IPS-15b (cell line): ENCODE results near the gene APOA1.

Experiments
- H3K27me3 ChIP-seq: one replicate; pipeline ENCODE4 v1.6.1; 2013; ENCODE audit warnings: low read length; ENCODE audit not compliant: control insufficient read depth, insufficient read depth
- H3K36me3 ChIP-seq: one replicate; pipeline ENCODE4 v1.6.1; 2013; ENCODE audit warnings: low read length; ENCODE audit not compliant: control insufficient read depth, insufficient read depth
- H3K4me1 ChIP-seq: one replicate; pipeline ENCODE4 v1.6.1; 2013; ENCODE audit warnings: mild to moderate bottlenecking, low read length; ENCODE audit not compliant: control insufficient read depth, insufficient read depth
- H3K4me3 ChIP-seq: one replicate; pipeline ENCODE4 v1.5.1; 2013; ENCODE audit warnings: low read depth, low read length
- H3K9ac ChIP-seq: one replicate; pipeline ENCODE4 v1.6.1; 2013; ENCODE audit warnings: low read depth, mild to moderate bottlenecking, low read length
- H3K9me3 ChIP-seq: one replicate; pipeline ENCODE4 v1.6.1; 2013; ENCODE audit warnings: mild to moderate bottlenecking, low read length; ENCODE audit not compliant: control insufficient read depth, insufficient read depth

The APOA1 gene

DNA sequence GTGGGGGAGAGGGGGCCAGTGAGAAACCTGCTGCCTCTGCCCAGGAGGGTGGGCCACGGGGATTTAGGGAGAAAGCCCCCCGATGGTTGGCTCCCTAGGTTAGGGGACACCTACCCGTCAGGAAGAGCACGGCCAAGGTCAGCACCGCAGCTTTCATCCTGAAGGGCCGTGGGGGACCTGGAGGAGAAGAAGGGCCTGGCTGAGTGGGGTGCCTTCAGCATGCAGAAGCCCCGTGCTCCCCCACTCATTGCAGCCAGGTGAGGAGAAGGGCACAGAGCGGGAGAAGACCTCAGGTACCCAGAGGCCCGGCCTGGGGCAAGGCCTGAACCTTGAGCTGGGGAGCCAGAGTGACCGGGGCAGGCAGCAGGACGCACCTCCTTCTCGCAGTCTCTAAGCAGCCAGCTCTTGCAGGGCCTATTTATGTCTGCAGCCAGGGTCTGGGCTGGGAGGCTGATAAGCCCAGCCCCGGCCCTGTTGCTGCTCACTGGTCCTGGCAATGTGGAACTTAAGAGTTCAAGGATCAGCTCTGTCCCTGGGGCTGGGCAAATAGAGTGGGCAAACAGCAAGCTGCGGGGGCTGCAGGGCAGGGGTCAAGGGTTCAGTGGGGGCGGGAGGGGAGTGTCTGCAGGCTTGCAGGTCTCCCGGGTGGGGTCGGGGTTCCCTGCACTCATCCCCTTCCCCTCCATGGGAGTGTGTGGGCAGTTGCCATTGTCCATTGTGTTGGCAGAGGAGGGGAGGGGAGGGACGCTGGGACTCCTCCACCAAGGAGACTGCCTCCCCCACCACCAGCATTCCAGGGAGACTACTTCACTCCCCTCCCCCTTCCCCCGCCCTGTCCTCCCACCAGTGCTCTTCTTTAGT, at the start of gene APOA1:
APOA1 (minus strand) TSS at position 392 of the 861 bp plus-strand sequence; CDS start at position 157, 235 bp downstream.
- Histone ChIP-seq H3K9ac (no peak within 1 kb of the TSS), H3K27me3 (no peaks in the 10 kb centered on the region), H3K4me3 (no peak within 1 kb of the TSS)

DNA sequence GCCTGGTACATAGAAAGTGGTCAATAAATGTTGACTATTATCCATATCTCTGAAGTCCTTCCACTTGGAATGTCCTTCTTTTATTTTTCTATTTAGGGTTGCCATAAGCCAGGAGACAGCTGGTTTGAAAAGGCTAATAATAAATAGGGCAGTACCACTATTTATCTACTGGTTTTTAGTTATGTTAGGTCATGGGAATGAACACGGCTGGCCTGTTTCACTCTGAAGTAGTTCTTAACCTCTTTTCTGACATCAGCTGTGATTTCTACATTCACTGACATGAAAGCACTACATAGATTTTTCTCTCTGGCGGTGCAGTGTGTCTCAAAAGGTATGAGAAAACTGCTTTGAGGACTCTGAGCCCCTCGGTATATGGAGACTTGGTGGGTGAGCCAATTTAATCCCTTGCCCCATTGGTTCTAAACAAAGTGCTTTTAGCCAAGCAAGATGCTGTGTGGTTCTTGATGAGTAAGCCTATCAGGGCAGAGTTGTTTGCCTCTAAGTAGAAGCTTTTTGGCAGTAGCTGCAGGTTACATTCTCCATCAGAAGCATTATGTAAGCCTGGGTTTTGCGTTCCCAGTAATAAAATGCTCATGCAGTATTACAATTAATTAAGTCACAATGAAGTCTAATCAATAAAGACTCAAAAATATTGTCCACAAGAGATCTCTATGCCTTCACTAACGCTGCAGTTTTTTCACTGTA, 48.7 kb upstream of the APOA1 start:
- Histone ChIP-seq H3K4me3 (no peak overlapping the region), H3K27me3 (no peaks in the 10 kb centered on the region), H3K36me3 (no peaks in the 10 kb centered on the region), H3K4me1 (no peaks in the 10 kb centered on the region), H3K9me3 (no peaks in the 10 kb centered on the region), H3K9ac (no peak overlapping the region)

More for the DNA sequence above, at the start of gene APOA1:
- Histone ChIP-seq H3K4me1 (peaks cover 2% of the 10 kb centered on the region), H3K36me3 (no peaks in the 10 kb centered on the region), H3K9me3 (no peaks in the 10 kb centered on the region)

DNA sequence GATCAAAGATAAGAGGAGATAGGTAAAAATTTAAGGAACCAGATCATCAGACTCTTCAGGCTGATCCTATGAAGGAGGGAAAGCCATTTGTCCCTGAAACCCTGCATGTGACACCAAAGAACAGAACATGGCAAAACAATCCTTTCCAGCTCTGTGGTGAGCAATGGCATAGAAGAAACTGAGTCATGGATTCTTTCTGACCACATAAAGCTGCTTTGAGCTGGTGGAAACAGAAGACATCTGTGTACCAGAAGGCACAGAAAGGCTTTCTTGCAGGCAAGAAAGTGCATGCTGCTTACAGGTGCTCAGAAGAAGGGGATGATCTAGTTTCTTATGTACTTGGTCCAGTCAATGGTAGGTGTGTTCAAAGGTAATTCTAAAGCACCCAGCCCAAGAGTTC, 45.0 kb upstream of the APOA1 start:
- Histone ChIP-seq H3K27me3 (no peaks in the 10 kb centered on the region), H3K4me3 (no peak overlapping the region), H3K4me1 (no peaks in the 10 kb centered on the region), H3K36me3 (no peaks in the 10 kb centered on the region), H3K9ac (no peak overlapping the region), H3K9me3 (no peaks in the 10 kb centered on the region)

DNA sequence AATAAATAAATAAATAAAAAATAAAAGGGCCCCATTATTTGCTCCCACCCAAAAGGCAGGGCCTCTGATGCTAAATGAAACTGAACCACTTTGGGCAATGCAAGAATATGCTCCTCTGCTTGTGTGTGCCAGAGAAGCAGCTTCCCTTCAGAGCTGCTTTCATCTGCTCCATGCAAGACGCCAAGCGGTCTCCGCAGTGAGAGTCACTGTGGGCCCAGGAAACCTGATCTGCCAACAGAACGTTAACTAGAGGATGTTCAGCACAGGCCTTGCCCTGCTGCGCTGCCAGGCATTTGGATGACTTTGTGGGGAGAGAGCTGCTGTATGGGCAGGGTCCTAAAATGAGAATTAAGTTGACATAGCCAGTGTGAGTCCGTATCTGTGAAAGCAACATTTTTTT, 43.7 kb upstream of the APOA1 start:
- Histone ChIP-seq H3K36me3 (no peaks in the 10 kb centered on the region), H3K4me3 (no peak overlapping the region), H3K9me3 (no peaks in the 10 kb centered on the region)

GRCh38 chr11:116879800-116880625, 42.6 kb upstream of the APOA1 start:
- no peaks in the 10 kb centered on the region for H3K27me3 ChIP-seq
- peaks cover 4% of the 10 kb centered on the region for H3K36me3 ChIP-seq
- H3K9ac ChIP-seq = no peak overlapping the region
- no peaks in the 10 kb centered on the region for H3K9me3 ChIP-seq
- no peaks in the 10 kb centered on the region for H3K4me1 ChIP-seq
- H3K4me3 ChIP-seq = no peak overlapping the region

More for the DNA sequence above, 43.7 kb upstream of the APOA1 start:
- Histone ChIP-seq H3K4me1 (no peaks in the 10 kb centered on the region), H3K27me3 (no peaks in the 10 kb centered on the region), H3K9ac (no peak overlapping the region)

DNA sequence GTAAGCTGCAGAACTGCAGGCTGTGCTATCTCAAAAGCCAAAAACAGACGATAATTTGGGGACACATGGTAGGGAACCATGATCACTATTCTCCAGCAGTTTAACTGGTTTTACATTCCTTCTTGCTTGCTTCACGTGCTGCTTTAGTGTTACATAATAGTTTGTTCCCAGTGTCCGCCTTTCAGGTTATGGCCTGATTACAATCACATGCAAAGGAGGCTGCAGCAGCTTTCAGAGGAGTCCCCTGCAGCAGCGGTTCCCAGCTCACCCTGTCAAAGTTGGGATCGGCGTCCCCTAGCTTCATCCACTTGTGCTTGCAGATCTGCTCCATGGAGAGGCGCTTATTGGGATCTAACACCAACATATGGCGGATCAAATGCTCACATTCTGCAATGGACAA, 39.2 kb upstream of the APOA1 start:
- Histone ChIP-seq H3K27me3 (no peaks in the 10 kb centered on the region), H3K4me3 (no peak overlapping the region), H3K9me3 (no peaks in the 10 kb centered on the region), H3K9ac (no peak overlapping the region), H3K36me3 (peaks cover 14% of the 10 kb centered on the region), H3K4me1 (no peaks in the 10 kb centered on the region)

- no peaks in the 10 kb centered on the region for H3K27me3 ChIP-seq
Measured at GRCh38 chr11:116875194-116875593, 37.8 kb upstream of the APOA1 start.

GRCh38 chr11:116874251-116874650, 36.8 kb upstream of the APOA1 start:
- H3K27me3 ChIP-seq = no peaks in the 10 kb centered on the region
- H3K36me3 ChIP-seq = peaks cover 14% of the 10 kb centered on the region
- no peak overlapping the region for H3K9ac ChIP-seq
- H3K4me1 ChIP-seq = no peaks in the 10 kb centered on the region
- H3K4me3 ChIP-seq = no peak overlapping the region
- H3K9me3 ChIP-seq = no peaks in the 10 kb centered on the region

More at GRCh38 chr11:116875194-116875593, 37.8 kb upstream of the APOA1 start:
- H3K4me3 ChIP-seq = no peak overlapping the region
- no peaks in the 10 kb centered on the region for H3K4me1 ChIP-seq
- no peaks in the 10 kb centered on the region for H3K9me3 ChIP-seq
- no peak overlapping the region for H3K9ac ChIP-seq
- peaks cover 14% of the 10 kb centered on the region for H3K36me3 ChIP-seq

- Histone ChIP-seq H3K4me3 (no peak overlapping the region), H3K27me3 (no peaks in the 10 kb centered on the region), H3K9ac (no peak overlapping the region), H3K4me1 (no peaks in the 10 kb centered on the region), H3K9me3 (no peaks in the 10 kb centered on the region), H3K36me3 (peaks cover 14% of the 10 kb centered on the region)
Measured at GRCh38 chr11:116873381-116873780, 36.0 kb upstream of the APOA1 start.

DNA sequence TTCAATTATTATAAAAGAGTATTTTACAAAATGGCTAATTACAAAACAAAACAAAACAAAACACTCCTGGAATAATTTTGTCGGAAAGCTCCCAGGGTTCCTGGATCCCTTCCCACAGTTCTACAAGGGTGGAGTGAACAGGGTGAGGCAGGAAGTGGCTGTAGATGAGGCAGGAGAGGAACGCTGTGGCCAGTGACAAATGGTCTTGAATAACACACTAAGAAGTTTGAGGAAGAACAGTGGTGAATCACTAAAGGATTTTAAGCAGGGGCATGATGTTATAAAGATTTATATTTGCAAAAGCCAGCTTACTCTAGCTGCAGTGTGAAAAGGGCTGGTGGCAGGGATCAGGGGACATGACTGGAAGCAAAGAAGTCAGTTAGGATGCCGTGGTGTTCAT, 33.8 kb upstream of the APOA1 start:
- Histone ChIP-seq H3K4me1 (no peaks in the 10 kb centered on the region), H3K27me3 (no peaks in the 10 kb centered on the region), H3K36me3 (peaks cover 24% of the 10 kb centered on the region), H3K9me3 (no peaks in the 10 kb centered on the region), H3K4me3 (no peak overlapping the region), H3K9ac (no peak overlapping the region)

DNA sequence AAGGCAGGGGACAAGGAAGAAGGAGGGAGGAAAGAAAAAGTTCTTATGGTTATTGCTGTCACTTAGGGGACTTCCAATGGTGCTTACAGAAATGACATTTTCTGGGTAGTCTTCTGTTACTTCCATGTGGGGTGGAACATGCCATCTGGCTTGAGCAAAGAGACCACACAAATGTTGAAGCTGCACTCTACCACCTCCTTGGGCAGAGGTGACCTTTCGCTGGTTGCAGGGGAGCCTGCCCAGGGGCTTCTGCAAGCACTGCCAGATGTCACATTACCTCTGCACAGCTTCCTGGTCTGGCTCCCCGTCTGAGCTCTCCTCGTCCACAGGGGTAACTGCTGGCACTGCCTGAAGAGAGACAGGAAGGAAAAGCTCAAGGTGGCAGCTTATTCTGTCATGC, 32.6 kb upstream of the APOA1 start:
- Histone ChIP-seq H3K9ac (no peak overlapping the region), H3K9me3 (no peaks in the 10 kb centered on the region), H3K36me3 (peaks cover 20% of the 10 kb centered on the region)

More for the DNA sequence above, 32.6 kb upstream of the APOA1 start:
- Histone ChIP-seq H3K27me3 (no peaks in the 10 kb centered on the region), H3K4me3 (no peak overlapping the region), H3K4me1 (no peaks in the 10 kb centered on the region)
